Activated CD8-positive, alpha-beta T cell treated with anti-CD3 and anti-CD28 coated beads, Interleukin-2, amount 10 ng/mL, durations not matched to agents 7 days and 5 days (primary cell): Measurements from ENCODE around the gene FAM120B. TPM values are rescaled to one million over a fixed set of nuclear protein-coding genes. Genes with fewer than 3 reads are reported as not detected.

Experiments used
- ATAC-seq: fragments of 150-1000 bp; cut with Tn5 transposase; one replicate; pipeline ENCODE4 v1.10.0; 2021; ENCODE audit warnings: moderate library complexity
- CTCF ChIA-PET: fragments of 350-600 bp; sonication (Branson Sonifier 250); formaldehyde crosslinking; loops from one replicate; lab custom pipeline; 2021; ENCODE audit warnings: antibody characterized with exemption; lab: Charles Lee
- POLR2A ChIA-PET: fragments of 350-600 bp; sonication (Branson Sonifier 250); formaldehyde crosslinking; loops from one replicate; lab custom pipeline; 2021; ENCODE audit warnings: antibody characterized with exemption; lab: Charles Lee
- DNase-seq: peaks from one replicate; pipeline ENCODE4 v3.0.0-alpha.2; 2020
- H3K27ac Mint-ChIP-seq: one replicate; pipeline ENCODE4 v1.8.0; 2021; ENCODE audit warnings: mild to moderate bottlenecking, mixed read lengths
- H3K27me3 Mint-ChIP-seq: one replicate; pipeline ENCODE4 v1.8.0; 2021; ENCODE audit warnings: low read depth, mixed read lengths
- H3K36me3 Mint-ChIP-seq: one replicate; pipeline ENCODE4 v1.8.0; 2021; ENCODE audit warnings: low read depth, mixed read lengths
- H3K4me1 Mint-ChIP-seq: one replicate; pipeline ENCODE4 v1.8.0; 2021; ENCODE audit warnings: low read depth, mixed read lengths
- H3K4me3 Mint-ChIP-seq: one replicate; pipeline ENCODE4 v1.8.0; 2021; ENCODE audit warnings: mild to moderate bottlenecking, mixed read lengths
- H3K9me3 Mint-ChIP-seq: one replicate; pipeline ENCODE4 v1.8.0; 2022; ENCODE audit warnings: mixed read lengths; ENCODE audit not compliant: insufficient read depth
- total RNA-seq, 2 experiments: library from RNA; stranded (reverse); gene quantifications; one replicate each; pipeline ENCODE4 v1.2.3, GENCODE V29; 2021

FAM120B gene
- total RNA-seq, 2 experiments from 2014 or later, result 25.5 to 26.0 TPM

- Mint-ChIP-seq H3K9me3 (no peaks in the 10 kb centered on the region), H3K4me3 (no peak overlapping the region), H3K27ac (peak overlapping the region; percentile 16), H3K27me3 (peaks cover 13% of the 10 kb centered on the region), H3K36me3 (no peaks in the 10 kb centered on the region), H3K4me1 (peaks cover 39% of the 10 kb centered on the region)
- ChIA-PET POLR2A (no interaction called here), CTCF (no interaction called here)
- DNase-seq (no peak), ATAC-seq (no peak)
These were observed 32.9 kb upstream of the FAM120B start for GRCh38 chr6:170273681-170274080.

GRCh38 chr6:170274713-170275560 lies 31.6 kb upstream of the FAM120B start:
- Mint-ChIP-seq H3K27ac (no peak overlapping the region), H3K9me3 (no peaks in the 10 kb centered on the region), H3K36me3 (no peaks in the 10 kb centered on the region), H3K27me3 (peaks cover 17% of the 10 kb centered on the region), H3K4me1 (peaks cover 51% of the 10 kb centered on the region), H3K4me3 (no peak overlapping the region)
- ATAC-seq, result no peak
- POLR2A ChIA-PET, result interaction anchor here (0.7 kb wide), 1 partner anchor 33 kb away, joined by 3 read pairs; no protein-coding TSS in a partner anchor
- DNase-seq, result no peak
- CTCF ChIA-PET, result no interaction called here

GRCh38 chr6:170276369-170277057 lies 30.0 kb upstream of the FAM120B start:
- ChIA-PET POLR2A (no interaction called here), CTCF (no interaction called here)
- Mint-ChIP-seq H3K9me3 (no peaks in the 10 kb centered on the region), H3K27me3 (peaks cover 16% of the 10 kb centered on the region), H3K27ac (no peak overlapping the region), H3K36me3 (no peaks in the 10 kb centered on the region), H3K4me3 (no peak overlapping the region), H3K4me1 (peaks cover 53% of the 10 kb centered on the region)
- DNase-seq (no peak), ATAC-seq (no peak)

GRCh38 chr6:170277893-170278742 lies 28.4 kb upstream of the FAM120B start:
- H3K36me3 Mint-ChIP-seq, result peaks cover 4% of the 10 kb centered on the region
- DNase-seq (no peak), ATAC-seq (peak; percentile 38)
- peaks cover 16% of the 10 kb centered on the region for H3K27me3 Mint-ChIP-seq
- no peaks in the 10 kb centered on the region for H3K9me3 Mint-ChIP-seq
- H3K4me3 Mint-ChIP-seq, result peak overlapping the region; percentile 49
- H3K4me1 Mint-ChIP-seq, result peaks cover 39% of the 10 kb centered on the region
- POLR2A ChIA-PET, result interaction anchor here (1.5 kb wide), 1 partner anchor 13 kb away, joined by 3 read pairs; the partner anchor contains the start of gene DLL1
- peak overlapping the region; percentile 79 for H3K27ac Mint-ChIP-seq
- CTCF ChIA-PET, result interaction anchor here (0.7 to 1.1 kb wide), 2 partner anchors 12 to 14 kb away, joined by 3 to 4 read pairs; no protein-coding TSS in a partner anchor

- peak overlapping the region; percentile 79 for H3K27ac Mint-ChIP-seq
- no peaks in the 10 kb centered on the region for H3K9me3 Mint-ChIP-seq
- no peak for DNase-seq
- peak overlapping the region; percentile 49 for H3K4me3 Mint-ChIP-seq
- POLR2A ChIA-PET, result no interaction called here
- CTCF ChIA-PET, result no interaction called here
- peaks cover 35% of the 10 kb centered on the region for H3K4me1 Mint-ChIP-seq
- peaks cover 4% of the 10 kb centered on the region for H3K36me3 Mint-ChIP-seq
- ATAC-seq, result peak; percentile 66
- H3K27me3 Mint-ChIP-seq, result peaks cover 14% of the 10 kb centered on the region
These were observed 27.8 kb upstream of the FAM120B start for GRCh38 chr6:170278743-170279094.

GRCh38 chr6:170279426-170279825 lies 27.1 kb upstream of the FAM120B start:
- H3K4me1 Mint-ChIP-seq, result peaks cover 32% of the 10 kb centered on the region
- ATAC-seq (no peak), DNase-seq (no peak)
- CTCF ChIA-PET, result interaction anchor here (1.2 kb wide), 1 partner anchor 7 kb away, joined by 3 read pairs; no protein-coding TSS in a partner anchor
- POLR2A ChIA-PET, result no interaction called here
- H3K27me3 Mint-ChIP-seq, result peaks cover 8% of the 10 kb centered on the region
- H3K4me3 Mint-ChIP-seq, result peak overlapping the region; percentile 40
- peak overlapping the region; percentile 79 for H3K27ac Mint-ChIP-seq
- H3K36me3 Mint-ChIP-seq, result peaks cover 7% of the 10 kb centered on the region
- H3K9me3 Mint-ChIP-seq, result no peaks in the 10 kb centered on the region

- H3K27me3 Mint-ChIP-seq, result peaks cover 8% of the 10 kb centered on the region
- peak overlapping the region; percentile 80 for H3K27ac Mint-ChIP-seq
- peak overlapping the region; percentile 47 for H3K4me3 Mint-ChIP-seq
- peak; percentile 63 for DNase-seq
- POLR2A ChIA-PET, result no interaction called here
- peak; percentile 74 for ATAC-seq
- H3K9me3 Mint-ChIP-seq, result no peaks in the 10 kb centered on the region
- H3K4me1 Mint-ChIP-seq, result peaks cover 32% of the 10 kb centered on the region
- peaks cover 7% of the 10 kb centered on the region for H3K36me3 Mint-ChIP-seq
- CTCF ChIA-PET, result interaction anchor here (1.2 kb wide), 1 partner anchor 8 kb away, joined by 3 read pairs; no protein-coding TSS in a partner anchor
These were observed 26.4 kb upstream of the FAM120B start for GRCh38 chr6:170279977-170280688.

GRCh38 chr6:170280689-170281045 lies 25.9 kb upstream of the FAM120B start:
- Mint-ChIP-seq H3K4me1 (peaks cover 32% of the 10 kb centered on the region), H3K9me3 (no peaks in the 10 kb centered on the region), H3K27me3 (peaks cover 8% of the 10 kb centered on the region), H3K36me3 (peaks cover 10% of the 10 kb centered on the region), H3K27ac (peak overlapping the region; percentile 80), H3K4me3 (peak overlapping the region; percentile 47)
- ATAC-seq, result peak; percentile 47
- DNase-seq, result no peak
- ChIA-PET CTCF (interaction anchor here (1.2 kb wide), 1 partner anchor 9 kb away, joined by 3 read pairs; no protein-coding TSS in a partner anchor), POLR2A (interaction anchor here (0.8 kb wide), 1 partner anchor 10 kb away, joined by 3 read pairs; no protein-coding TSS in a partner anchor)

- CTCF ChIA-PET, result no interaction called here
- ATAC-seq, result no peak
- no peaks in the 10 kb centered on the region for H3K9me3 Mint-ChIP-seq
- peaks cover 12% of the 10 kb centered on the region for H3K36me3 Mint-ChIP-seq
- no peak overlapping the region for H3K4me3 Mint-ChIP-seq
- peaks cover 8% of the 10 kb centered on the region for H3K27me3 Mint-ChIP-seq
- H3K27ac Mint-ChIP-seq, result no peak overlapping the region
- POLR2A ChIA-PET, result interaction anchor here (0.5 to 0.8 kb wide), 2 partner anchors 9 to 485 kb away, joined by 3 to 4 read pairs; no protein-coding TSS in a partner anchor
- H3K4me1 Mint-ChIP-seq, result peaks cover 32% of the 10 kb centered on the region
- DNase-seq, result no peak
These were observed 24.9 kb upstream of the FAM120B start for GRCh38 chr6:170281331-170282292.

- DNase-seq (no peak), ATAC-seq (no peak)
- ChIA-PET POLR2A (no interaction called here), CTCF (no interaction called here)
- H3K36me3 Mint-ChIP-seq, result peaks cover 16% of the 10 kb centered on the region
- H3K4me1 Mint-ChIP-seq, result peaks cover 31% of the 10 kb centered on the region
- H3K27me3 Mint-ChIP-seq, result peaks cover 6% of the 10 kb centered on the region
- H3K9me3 Mint-ChIP-seq, result no peaks in the 10 kb centered on the region
- no peak overlapping the region for H3K27ac Mint-ChIP-seq
- H3K4me3 Mint-ChIP-seq, result no peak overlapping the region
These were observed 23.9 kb upstream of the FAM120B start for GRCh38 chr6:170282512-170283158.
